ENCODE results near the gene MYO5A. TPM values are rescaled to one million over a fixed set of nuclear protein-coding genes. Genes with fewer than 3 reads are reported as not detected.

Gene MYO5A
- total and polyA plus RNA-seq, 9 of the 15 experiments (the other 6 are each of a cell fraction or from before 2014, with no cell fraction given), result 0.03 to 0.82 (median 0.40) TPM

GRCh38 chr15:52523192-52523591, 5.5 kb downstream of the MYO5A start:
- Histone ChIP-seq H3K4me3 (no peak overlapping the region), H3K79me2 (ENCODE audit: control insufficient read depth, insufficient read depth, low read length) (no peaks in the 10 kb centered on the region), H3K4me1 (replicated peaks in 1 of 2; ENCODE audit: control insufficient read depth in 2 of 2, insufficient read depth in 2 of 2, low read length in 2 of 2) (peaks cover 0 to 2% of the 10 kb centered on the region in 2 experiments; a peak in 2 of 5 replicates), H3K4me2 (ENCODE audit: insufficient read depth, low read length) (no peak overlapping the region), H2AFZ (ENCODE audit: low read depth, low read length) (no peak overlapping the region), H3K9ac (ENCODE audit: insufficient read depth in 1 of 2, low read depth in 2 of 2, low read length in 2 of 2) (no peak overlapping the region), H3K9me1 (ENCODE audit: control insufficient read depth, insufficient read depth, low read length) (no peaks in the 10 kb centered on the region), H4K20me1 (replicated peaks; ENCODE audit: control insufficient read depth, insufficient read depth, low read length) (peaks cover 8% of the 10 kb centered on the region; the same call in 1 of the 2 replicates), H3K36me3 (ENCODE audit: control insufficient read depth, insufficient read depth, low read length) (no peaks in the 10 kb centered on the region), H3K27ac (ENCODE audit: extremely low read depth, low read depth, low read length) (no peak overlapping the region), H3K9me3 (replicated peaks; ENCODE audit: control insufficient read depth, insufficient read depth, low read depth, low read length) (no peaks in the 10 kb centered on the region), H3K27me3 (ENCODE audit: control insufficient read depth in 2 of 2, insufficient read depth in 2 of 2, low read length in 2 of 2) (peaks cover 15 to 17% of the 10 kb centered on the region in 2 experiments)
- ChIA-PET POLR2A (interaction anchor here (0.7 to 1.6 kb wide), 2 partner anchors 12 to 15 kb away, joined by 3 to 4 read pairs; no protein-coding TSS in a partner anchor), CTCF (ENCODE audit: low intra/inter-chr PET ratio) (no interaction called here)
- TF ChIP-seq GTF2F1 (IDR thresholded peaks at IDR 0.05; ENCODE audit: low read depth, low read length) (no peak), CBX2 (IDR thresholded peaks at IDR 0.05; ENCODE audit: insufficient read depth, low read length, poor library complexity, severe bottlenecking) (peak; percentile 39)
- TF ChIP-seq, protein P1, sequence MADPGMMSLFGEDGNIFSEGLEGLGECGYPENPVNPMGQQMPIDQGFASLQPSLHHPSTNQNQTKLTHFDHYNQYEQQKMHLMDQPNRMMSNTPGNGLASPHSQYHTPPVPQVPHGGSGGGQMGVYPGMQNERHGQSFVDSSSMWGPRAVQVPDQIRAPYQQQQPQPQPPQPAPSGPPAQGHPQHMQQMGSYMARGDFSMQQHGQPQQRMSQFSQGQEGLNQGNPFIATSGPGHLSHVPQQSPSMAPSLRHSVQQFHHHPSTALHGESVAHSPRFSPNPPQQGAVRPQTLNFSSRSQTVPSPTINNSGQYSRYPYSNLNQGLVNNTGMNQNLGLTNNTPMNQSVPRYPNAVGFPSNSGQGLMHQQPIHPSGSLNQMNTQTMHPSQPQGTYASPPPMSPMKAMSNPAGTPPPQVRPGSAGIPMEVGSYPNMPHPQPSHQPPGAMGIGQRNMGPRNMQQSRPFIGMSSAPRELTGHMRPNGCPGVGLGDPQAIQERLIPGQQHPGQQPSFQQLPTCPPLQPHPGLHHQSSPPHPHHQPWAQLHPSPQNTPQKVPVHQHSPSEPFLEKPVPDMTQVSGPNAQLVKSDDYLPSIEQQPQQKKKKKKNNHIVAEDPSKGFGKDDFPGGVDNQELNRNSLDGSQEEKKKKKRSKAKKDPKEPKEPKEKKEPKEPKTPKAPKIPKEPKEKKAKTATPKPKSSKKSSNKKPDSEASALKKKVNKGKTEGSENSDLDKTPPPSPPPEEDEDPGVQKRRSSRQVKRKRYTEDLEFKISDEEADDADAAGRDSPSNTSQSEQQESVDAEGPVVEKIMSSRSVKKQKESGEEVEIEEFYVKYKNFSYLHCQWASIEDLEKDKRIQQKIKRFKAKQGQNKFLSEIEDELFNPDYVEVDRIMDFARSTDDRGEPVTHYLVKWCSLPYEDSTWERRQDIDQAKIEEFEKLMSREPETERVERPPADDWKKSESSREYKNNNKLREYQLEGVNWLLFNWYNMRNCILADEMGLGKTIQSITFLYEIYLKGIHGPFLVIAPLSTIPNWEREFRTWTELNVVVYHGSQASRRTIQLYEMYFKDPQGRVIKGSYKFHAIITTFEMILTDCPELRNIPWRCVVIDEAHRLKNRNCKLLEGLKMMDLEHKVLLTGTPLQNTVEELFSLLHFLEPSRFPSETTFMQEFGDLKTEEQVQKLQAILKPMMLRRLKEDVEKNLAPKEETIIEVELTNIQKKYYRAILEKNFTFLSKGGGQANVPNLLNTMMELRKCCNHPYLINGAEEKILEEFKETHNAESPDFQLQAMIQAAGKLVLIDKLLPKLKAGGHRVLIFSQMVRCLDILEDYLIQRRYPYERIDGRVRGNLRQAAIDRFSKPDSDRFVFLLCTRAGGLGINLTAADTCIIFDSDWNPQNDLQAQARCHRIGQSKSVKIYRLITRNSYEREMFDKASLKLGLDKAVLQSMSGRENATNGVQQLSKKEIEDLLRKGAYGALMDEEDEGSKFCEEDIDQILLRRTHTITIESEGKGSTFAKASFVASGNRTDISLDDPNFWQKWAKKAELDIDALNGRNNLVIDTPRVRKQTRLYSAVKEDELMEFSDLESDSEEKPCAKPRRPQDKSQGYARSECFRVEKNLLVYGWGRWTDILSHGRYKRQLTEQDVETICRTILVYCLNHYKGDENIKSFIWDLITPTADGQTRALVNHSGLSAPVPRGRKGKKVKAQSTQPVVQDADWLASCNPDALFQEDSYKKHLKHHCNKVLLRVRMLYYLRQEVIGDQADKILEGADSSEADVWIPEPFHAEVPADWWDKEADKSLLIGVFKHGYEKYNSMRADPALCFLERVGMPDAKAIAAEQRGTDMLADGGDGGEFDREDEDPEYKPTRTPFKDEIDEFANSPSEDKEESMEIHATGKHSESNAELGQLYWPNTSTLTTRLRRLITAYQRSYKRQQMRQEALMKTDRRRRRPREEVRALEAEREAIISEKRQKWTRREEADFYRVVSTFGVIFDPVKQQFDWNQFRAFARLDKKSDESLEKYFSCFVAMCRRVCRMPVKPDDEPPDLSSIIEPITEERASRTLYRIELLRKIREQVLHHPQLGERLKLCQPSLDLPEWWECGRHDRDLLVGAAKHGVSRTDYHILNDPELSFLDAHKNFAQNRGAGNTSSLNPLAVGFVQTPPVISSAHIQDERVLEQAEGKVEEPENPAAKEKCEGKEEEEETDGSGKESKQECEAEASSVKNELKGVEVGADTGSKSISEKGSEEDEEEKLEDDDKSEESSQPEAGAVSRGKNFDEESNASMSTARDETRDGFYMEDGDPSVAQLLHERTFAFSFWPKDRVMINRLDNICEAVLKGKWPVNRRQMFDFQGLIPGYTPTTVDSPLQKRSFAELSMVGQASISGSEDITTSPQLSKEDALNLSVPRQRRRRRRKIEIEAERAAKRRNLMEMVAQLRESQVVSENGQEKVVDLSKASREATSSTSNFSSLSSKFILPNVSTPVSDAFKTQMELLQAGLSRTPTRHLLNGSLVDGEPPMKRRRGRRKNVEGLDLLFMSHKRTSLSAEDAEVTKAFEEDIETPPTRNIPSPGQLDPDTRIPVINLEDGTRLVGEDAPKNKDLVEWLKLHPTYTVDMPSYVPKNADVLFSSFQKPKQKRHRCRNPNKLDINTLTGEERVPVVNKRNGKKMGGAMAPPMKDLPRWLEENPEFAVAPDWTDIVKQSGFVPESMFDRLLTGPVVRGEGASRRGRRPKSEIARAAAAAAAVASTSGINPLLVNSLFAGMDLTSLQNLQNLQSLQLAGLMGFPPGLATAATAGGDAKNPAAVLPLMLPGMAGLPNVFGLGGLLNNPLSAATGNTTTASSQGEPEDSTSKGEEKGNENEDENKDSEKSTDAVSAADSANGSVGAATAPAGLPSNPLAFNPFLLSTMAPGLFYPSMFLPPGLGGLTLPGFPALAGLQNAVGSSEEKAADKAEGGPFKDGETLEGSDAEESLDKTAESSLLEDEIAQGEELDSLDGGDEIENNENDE (IDR thresholded peaks at IDR 0.05; ENCODE audit: low read depth, low read length), result no peak
- in situ Hi-C loops (cut with MboI), result no loop called here
- ATAC-seq, result no peak
- FAIRE-seq, result no peak
- DNase-seq (ENCODE audit: extremely low read depth in 1 of 4, low spot score in 3 of 4), result no peak
- BruUV-seq (replicated peaks), result no TSS peak
- WGBS (ENCODE audit: insufficient coverage, low coverage, missing lambda C conversion rate), result 5% methylated on average over 3 of the region's 3 CpGs
- intact Hi-C loops (cut with micrococcal nuclease), result loop anchor here (10.0 kb wide), 1 partner anchor 212 kb away; no protein-coding TSS in a partner anchor

Data from K562 (cell line).